ENCODE results near the gene MELK. TPM values are rescaled to one million over a fixed set of nuclear protein-coding genes. Genes with fewer than 3 reads are reported as not detected.

The MELK gene
- total and polyA plus RNA-seq, 2 of the 4 experiments (the other 2 are of a cell fraction) = 20.8 to 27.4 TPM

DNA sequence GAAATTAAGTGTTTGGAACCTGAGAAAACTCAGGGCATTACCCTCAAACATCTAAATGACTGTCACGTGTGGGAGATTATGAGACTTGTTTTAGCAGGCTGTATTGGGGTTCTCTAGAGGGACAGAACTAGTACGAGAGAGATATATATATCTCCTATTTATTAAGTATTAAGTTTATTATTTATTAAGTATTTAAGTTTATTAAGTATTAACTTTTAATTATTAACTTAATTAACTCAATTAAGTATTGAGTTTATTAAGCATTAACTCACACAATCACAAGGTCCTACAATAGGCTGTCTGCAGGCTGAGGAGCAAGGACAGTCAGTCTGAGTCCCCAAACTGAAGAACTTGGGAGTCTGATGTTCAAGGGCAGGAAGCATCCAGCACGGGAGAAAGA, 113.8 kb downstream of the MELK start:
- no peak for ATAC-seq (ENCODE audit: low read depth)
- no CpG with 5 or more reads among the region's 3 CpGs for WGBS, 2 experiments (ENCODE audit: extremely low coverage in 2 of 2, insufficient read length in 1 of 2)

More for the DNA sequence above, 113.8 kb downstream of the MELK start:
- Histone ChIP-seq H3K9ac (ENCODE audit: low read depth, low read length) (no peak overlapping the region), H3K27me3 (ENCODE audit: control insufficient read depth, insufficient read depth, low read length) (0 out of 2 replicates have a peak, but pooled peaks cover 1% of the 10 kb centered on the region), H4K91ac (ENCODE audit: insufficient read depth, low read depth, low read length) (no peak overlapping the region), H2BK15ac (ENCODE audit: low read depth, low read length) (no peak overlapping the region), H4K8ac (ENCODE audit: low read depth in 2 of 2, low read length in 2 of 2) (no peak overlapping the region), H3K4me3 (ENCODE audit: insufficient read depth, low read depth, low read length) (no peak overlapping the region), H3K4me1 (ENCODE audit: control insufficient read depth, insufficient read depth, low read length) (no peaks in the 10 kb centered on the region), H3K36me3 (ENCODE audit: control insufficient read depth, insufficient read depth, low read length) (no peaks in the 10 kb centered on the region), H3K9me1 (ENCODE audit: insufficient read depth, low read length) (no peaks in the 10 kb centered on the region), H3K18ac (ENCODE audit: low read depth, low read length) (no peak overlapping the region), H3K56ac (ENCODE audit: extremely low read depth, insufficient read depth, low read length) (no peak overlapping the region), H2BK20ac (ENCODE audit: low read depth, low read length) (no peak overlapping the region), H3K79me1 (ENCODE audit: low read depth in 1 of 2, low read length in 2 of 2) (no peaks in the 10 kb centered on the region), H3K4ac (ENCODE audit: low read depth, low read length) (no peak overlapping the region), H2AFZ (replicated peaks; ENCODE audit: low read length, poor library complexity) (no peak overlapping the region), H3K9me3 (ENCODE audit: control insufficient read depth, insufficient read depth, low read length) (no peaks in the 10 kb centered on the region), H3K4me2 (ENCODE audit: low read depth, low read length) (no peak overlapping the region), H2BK5ac (ENCODE audit: low read depth, low read length, poor library complexity, severe bottlenecking) (no peak overlapping the region), H2AK5ac (ENCODE audit: low read depth, low read length) (no peak overlapping the region), H2BK120ac (ENCODE audit: low read depth, low read length) (no peak overlapping the region), H3K27ac (ENCODE audit: insufficient read depth, low read length) (no peak overlapping the region), H4K20me1 (ENCODE audit: insufficient read depth, low read length) (no peaks in the 10 kb centered on the region), H3K14ac (replicated peaks; ENCODE audit: low read depth, low read length) (no peak overlapping the region), H4K5ac (ENCODE audit: low read depth, low read length) (no peak overlapping the region), H2AK9ac (replicated peaks; ENCODE audit: low read depth, low read length, poor library complexity) (no peak overlapping the region), H3K23ac (ENCODE audit: low read depth, low read length) (no peak overlapping the region)
- in situ Hi-C loops (cut with MboI; ENCODE audit: low sequenced_read_pairs) = no loop called here
- no peak for DNase-seq
- CTCF ChIA-PET = no interaction called here
- POLR2A ChIA-PET (ENCODE audit: unreplicated experiment) = no interaction called here
- TF ChIP-seq MXI1 (IDR thresholded peaks at IDR 0.05; ENCODE audit: borderline replicate concordance, low read depth, low read length) = no peak
- TF ChIP-seq MAFK (IDR thresholded peaks at IDR 0.05; ENCODE audit: low read depth, low read length) = no peak
- TF ChIP-seq RCOR1 (IDR thresholded peaks at IDR 0.05; ENCODE audit: insufficient replicate concordance, low read length) = no peak
- TF ChIP-seq, protein P1, sequence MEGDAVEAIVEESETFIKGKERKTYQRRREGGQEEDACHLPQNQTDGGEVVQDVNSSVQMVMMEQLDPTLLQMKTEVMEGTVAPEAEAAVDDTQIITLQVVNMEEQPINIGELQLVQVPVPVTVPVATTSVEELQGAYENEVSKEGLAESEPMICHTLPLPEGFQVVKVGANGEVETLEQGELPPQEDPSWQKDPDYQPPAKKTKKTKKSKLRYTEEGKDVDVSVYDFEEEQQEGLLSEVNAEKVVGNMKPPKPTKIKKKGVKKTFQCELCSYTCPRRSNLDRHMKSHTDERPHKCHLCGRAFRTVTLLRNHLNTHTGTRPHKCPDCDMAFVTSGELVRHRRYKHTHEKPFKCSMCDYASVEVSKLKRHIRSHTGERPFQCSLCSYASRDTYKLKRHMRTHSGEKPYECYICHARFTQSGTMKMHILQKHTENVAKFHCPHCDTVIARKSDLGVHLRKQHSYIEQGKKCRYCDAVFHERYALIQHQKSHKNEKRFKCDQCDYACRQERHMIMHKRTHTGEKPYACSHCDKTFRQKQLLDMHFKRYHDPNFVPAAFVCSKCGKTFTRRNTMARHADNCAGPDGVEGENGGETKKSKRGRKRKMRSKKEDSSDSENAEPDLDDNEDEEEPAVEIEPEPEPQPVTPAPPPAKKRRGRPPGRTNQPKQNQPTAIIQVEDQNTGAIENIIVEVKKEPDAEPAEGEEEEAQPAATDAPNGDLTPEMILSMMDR (conservative IDR thresholded peaks at IDR 0.05; ENCODE audit: low read depth, low read length) = no peak
- TF ChIP-seq SMC3 (IDR thresholded peaks at IDR 0.05; ENCODE audit: low read depth, low read length) = no peak
- no peak for TF ChIP-seq POLR2A (IDR thresholded peaks at IDR 0.05; ENCODE audit: low read depth, low read length)
- TF ChIP-seq, protein P2, sequence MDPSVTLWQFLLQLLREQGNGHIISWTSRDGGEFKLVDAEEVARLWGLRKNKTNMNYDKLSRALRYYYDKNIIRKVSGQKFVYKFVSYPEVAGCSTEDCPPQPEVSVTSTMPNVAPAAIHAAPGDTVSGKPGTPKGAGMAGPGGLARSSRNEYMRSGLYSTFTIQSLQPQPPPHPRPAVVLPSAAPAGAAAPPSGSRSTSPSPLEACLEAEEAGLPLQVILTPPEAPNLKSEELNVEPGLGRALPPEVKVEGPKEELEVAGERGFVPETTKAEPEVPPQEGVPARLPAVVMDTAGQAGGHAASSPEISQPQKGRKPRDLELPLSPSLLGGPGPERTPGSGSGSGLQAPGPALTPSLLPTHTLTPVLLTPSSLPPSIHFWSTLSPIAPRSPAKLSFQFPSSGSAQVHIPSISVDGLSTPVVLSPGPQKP (IDR thresholded peaks at IDR 0.05; ENCODE audit: borderline replicate concordance, low read depth, low read length) = no peak
- no peak for TF ChIP-seq FOS (IDR thresholded peaks at IDR 0.05; ENCODE audit: low read depth, low read length)
- no peak for TF ChIP-seq CHD1 (IDR thresholded peaks at IDR 0.05; ENCODE audit: low read depth, low read length)
- no peak for TF ChIP-seq NFE2L2 (IDR thresholded peaks at IDR 0.05; ENCODE audit: low read depth, low read length)
- no peak for TF ChIP-seq CEBPB (IDR thresholded peaks at IDR 0.05; ENCODE audit: low read depth, low read length)
- no peak for TF ChIP-seq MAZ (IDR thresholded peaks at IDR 0.05; ENCODE audit: borderline replicate concordance, low read depth, low read length)
- no peak for TF ChIP-seq RFX5 (IDR thresholded peaks at IDR 0.05; ENCODE audit: low read depth, low read length)
- dilution Hi-C loops (cut with HindIII; ENCODE audit: low sequenced_read_pairs, unreplicated experiment) = no loop called here
- intact Hi-C loops (cut with micrococcal nuclease) = no loop called here
- BruUV-seq (replicated peaks) = no TSS peak
